Endothelial cell of hepatic sinusoid (primary cell): ENCODE measurements around the gene METTL4.
"Not testable (repeated sequence)": the region's sequence is repeated elsewhere in the genome, so short reads cannot be mapped to it uniquely, and the experiment has no call there.

ENCODE experiments used
- in situ Hi-C: cut with HindIII; loops from 2 replicates; pipeline ENCODE4 v1.10.0; 2017; ENCODE audit warnings: low sequenced_read_pairs

METTL4 gene

DNA sequence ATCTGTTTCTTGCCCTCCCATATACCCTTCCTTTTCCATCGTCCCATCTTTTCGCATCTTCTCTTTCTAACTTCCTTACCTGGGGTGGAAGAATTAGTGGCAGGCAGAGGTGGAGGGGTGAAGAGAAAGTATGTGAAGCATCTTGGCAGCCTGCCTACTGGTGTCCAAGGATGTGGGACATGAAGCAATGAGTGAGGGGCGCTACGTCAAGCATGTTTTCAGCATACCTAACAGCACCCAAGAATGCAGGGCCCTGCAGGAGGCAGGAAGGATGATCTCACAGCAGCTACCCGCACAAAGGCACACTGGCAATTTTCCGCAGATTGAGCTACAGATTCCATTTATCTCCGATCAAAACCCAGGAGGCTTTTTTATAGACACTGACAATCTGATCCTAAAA is 42.2 kb downstream of the METTL4 start:
- in situ Hi-C loops, result no loop called here

DNA sequence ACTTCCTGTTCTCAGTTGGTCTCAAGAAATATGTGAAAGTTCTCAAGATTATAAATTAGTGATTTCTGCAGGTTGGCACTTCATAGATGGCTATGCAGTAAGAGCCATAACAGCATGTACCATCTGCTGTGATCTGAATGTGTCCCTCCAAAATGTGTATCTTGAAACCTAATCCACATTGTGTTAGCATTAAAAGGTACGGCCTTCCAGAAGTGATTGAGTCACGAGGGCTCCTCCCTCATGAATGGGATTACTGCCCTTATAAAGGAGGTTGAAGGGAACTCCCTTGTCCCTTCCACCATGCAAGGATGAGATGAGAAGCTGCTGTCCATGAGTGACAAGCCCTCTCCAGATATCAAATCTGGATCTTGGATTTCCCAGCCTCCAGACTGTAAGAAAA is 45.0 kb downstream of the METTL4 start:
- in situ Hi-C loops, result no loop called here

DNA sequence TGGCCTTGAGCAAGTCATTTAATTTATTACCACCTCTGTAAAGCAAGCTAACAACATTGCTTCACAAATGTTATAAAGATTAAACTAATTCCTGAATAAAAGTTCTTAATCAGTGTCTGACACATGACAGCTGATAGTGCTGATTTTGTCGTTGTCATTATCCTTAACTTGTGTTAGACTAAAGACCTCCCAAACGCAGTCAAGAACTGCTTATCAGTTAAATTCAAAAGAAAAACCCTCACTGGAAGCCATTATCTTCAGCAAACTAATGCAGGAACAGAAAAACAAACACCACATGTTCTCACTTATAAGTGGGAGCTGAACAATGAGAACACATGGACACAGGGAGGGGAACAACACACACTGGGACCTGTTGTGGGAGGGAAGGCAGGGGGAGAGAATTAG is 46.5 kb downstream of the METTL4 start:
- in situ Hi-C loops, result not testable (repeated sequence)

DNA sequence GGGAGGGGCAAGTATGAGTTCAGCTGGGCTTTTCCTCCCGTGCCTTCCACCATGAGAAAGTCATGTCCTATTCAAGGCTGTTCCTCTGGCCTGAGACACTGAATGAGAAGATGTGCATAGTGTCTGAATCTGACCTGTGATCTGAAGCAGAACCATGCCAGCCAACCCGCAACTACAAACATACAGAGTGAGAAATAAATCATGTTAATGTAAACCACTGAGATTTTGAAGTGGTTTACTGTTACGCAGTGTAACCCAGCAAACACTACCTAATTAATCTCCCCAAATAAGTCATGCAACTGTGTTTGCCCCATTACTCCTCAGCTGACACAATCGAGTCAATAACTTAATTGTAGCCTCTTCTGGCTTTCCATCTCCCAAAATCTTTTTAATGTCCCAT is 49.2 kb downstream of the METTL4 start:
- in situ Hi-C loops, result no loop called here

DNA sequence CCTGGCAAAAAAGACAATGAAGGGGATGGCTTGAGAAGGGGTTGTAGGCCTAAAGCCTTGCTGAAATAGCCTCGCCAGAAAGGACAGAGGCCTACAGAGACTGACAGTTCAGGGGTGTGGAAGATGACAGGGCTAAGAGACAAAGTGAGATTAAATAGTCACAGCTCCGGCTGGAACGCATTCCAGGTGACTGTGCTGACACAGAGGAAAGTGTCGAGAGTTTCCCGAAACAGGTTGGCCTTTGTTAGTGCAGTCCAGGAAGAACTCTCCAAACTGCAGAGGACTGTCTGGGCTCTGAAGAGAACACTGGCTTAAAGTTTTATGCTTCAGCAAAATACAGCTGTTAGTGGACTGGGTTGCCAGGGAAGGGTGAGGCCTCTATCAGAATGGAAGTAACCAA is 52.8 kb downstream of the METTL4 start:
- in situ Hi-C loops, result no loop called here

DNA sequence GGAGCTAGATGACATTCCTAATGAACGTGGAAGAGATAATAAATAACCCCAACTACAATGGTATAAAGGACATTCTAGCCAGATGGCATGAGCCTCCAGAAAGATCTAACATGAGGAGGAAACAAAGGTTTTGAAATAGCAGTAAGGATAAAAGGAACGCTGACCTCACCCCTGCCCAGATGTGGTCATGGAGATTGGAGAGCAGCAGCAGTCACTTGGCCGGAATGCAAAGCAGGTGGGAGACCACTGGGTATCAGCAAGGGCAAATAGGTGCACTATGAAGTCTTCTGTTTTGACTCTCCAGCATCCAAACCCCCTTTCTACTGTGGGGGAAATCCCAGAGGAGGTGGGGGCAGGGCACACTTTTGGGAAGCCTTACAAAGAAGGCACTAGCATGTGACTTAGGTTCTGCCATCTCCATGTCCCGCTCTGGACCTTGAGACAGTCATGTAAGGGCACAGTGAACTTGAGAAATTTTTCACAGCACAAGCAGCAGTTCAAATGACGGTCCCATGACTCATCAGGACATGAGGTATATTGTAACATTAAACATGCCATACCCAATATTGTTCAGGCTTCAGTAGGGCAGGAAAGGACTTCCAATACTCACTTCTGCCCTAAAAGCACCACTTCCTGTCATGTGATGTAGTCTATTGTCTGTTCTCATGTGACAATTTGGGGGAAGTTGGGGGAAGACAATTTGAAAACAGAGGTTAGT is 55.2 kb downstream of the METTL4 start:
- in situ Hi-C loops, result no loop called here

DNA sequence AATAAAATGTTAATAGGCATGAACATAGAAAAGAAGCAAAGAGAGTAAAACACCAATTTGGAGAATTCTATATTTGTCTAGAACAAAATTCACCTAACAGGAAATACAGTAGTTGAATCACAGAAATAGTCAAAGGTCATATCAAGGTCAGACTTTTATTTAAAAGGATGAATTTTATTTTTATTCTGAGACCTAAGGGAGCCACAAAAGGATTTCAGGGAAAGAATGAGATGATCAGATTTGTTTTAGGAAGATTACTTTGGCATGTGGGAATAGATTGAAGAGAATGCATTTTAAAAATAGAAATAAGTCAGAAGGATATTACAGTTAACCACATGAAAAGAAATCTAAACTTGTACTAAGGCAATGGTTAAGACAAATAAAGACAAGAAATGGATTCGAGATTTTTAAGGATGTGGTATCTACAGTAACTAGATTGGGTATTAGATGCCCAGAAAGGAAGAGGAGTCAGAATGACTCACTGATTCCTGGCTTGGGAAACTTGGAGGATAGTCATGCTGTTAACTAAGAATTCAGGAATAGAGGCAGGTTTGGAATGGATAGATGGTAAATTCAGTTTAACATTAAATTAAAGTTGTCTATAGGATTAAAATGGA is 56.0 kb downstream of the METTL4 start:
- in situ Hi-C loops, result no loop called here

DNA sequence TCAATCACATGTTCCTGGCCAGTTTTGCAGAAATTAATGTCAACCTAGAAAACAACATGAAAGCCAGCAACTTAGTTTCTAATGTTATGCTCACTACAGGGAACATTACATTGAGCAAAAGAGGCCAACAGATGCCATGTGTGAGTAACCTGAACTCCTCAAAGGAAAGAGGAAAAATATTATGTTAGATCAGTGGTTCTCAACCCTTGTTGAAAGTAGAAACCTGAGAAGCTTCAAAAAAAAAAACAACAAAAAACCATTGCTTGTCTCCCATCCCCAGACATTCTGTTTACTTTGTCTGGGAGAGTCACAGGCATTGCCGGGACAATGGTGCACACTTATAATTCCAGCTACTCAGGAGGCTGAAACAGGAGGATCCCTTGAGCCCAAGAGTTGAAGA is 57.7 kb downstream of the METTL4 start:
- in situ Hi-C loops, result no loop called here

DNA sequence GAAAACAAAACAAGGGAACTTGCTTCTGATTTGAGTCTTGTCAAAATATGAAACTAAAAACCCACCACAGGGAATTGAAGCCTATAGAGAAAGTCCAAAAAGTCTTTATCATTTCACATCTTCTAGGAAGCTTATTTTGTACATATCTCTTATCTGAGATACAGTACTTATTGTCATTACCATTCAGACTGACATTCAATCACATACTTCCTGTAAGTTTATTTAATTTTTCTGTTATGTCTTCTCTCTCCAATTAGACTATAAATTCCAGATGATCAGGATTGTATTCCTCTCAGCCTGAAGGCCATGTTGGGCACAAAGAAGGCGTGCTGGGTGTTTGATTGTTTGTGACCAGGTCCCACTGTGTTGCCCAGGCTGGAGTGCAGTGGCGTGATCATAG is 59.2 kb downstream of the METTL4 start:
- in situ Hi-C loops, result no loop called here

DNA sequence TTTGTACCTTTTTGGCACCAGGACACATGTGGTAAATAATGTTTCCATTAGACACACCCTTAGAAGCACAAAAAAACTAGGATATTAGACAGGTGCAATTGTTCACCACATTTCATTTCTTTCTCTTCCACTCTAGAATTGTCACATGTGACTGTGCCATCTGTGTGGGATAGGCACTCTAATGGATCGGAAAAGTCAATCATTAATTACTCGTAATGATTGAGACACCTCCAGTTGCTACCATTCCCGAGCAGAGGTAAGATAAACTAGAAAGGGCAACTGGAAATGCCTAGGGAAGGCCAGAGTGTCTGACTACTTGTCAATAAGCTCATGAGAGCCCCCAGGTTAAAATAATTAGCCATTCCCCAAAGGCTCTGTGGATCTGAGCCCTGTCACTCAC is 59.9 kb downstream of the METTL4 start:
- in situ Hi-C loops, result no loop called here

DNA sequence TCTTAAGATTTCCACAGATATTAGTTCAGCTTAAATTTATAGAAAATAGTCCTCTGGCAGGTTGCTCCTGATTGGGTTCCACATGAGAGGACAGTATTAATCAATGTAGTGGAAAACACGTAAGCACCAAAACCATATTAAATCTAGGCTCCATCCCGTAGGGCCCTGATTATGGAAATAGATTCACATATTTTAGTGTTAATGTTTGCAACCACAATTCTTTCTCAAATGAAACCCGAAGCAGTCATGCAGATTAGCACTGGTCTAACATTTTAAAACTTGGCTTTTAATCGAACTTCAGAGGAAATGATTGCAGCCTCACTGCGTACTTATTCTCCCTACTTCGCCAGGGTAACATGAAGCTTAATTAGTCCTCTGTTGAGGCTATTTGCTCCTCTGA is 60.9 kb downstream of the METTL4 start:
- in situ Hi-C loops, result no loop called here

DNA sequence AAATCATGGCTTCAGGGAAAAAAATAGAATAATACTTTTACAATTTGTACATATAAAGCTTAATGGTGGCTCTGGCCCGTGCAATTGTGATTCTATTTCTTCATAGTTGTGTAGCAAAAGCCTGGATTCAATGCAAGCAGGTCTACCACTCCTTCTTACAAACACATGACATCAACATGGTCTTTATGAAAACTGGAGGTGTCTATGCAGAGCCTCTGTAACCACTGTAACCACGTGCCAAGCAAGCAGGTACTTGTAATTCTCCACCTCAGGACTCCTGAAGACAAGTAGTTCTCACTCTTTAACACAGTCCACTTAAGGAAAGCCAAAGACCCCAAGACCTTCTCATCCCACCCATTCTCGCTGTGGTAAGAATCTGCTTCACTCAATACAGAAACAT is 62.6 kb downstream of the METTL4 start:
- in situ Hi-C loops, result no loop called here

DNA sequence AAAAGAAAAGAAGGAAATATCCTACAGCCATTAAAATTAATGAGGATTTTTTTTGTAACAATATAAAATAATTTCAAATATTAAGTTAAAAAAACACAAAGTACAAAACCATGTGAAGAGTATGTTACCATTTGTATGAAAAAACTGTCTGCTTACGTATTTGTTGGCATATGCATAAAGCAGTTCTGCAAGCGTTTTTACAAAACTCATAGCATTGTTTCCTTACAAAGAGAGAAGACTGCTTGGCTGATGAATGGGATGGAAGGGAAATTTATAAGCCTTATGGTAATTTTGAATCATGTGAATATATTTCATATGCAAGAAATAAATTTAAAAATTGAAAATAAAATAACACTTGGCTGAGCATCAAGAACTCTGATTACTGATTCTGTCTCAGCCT is 63.1 kb downstream of the METTL4 start:
- in situ Hi-C loops, result no loop called here

DNA sequence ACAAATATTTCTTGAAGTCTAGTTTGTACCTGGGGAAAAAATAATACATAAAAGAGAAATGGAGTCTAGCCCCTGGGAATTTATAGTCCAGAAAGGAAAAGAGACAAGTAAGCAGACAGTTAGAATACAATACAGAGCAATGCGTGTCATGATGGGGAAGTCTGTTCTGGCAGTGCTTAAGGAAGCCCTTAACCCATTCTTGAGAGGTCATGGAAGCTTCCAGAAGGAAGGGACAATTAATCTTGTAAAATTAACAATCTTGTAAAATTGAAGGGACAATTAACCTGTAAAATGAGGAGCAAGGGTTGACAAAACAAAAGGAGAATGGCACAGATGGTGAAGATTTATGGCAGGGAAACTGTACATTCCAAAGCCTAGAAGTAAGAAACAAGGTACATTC is 66.7 kb downstream of the METTL4 start:
- in situ Hi-C loops, result no loop called here

DNA sequence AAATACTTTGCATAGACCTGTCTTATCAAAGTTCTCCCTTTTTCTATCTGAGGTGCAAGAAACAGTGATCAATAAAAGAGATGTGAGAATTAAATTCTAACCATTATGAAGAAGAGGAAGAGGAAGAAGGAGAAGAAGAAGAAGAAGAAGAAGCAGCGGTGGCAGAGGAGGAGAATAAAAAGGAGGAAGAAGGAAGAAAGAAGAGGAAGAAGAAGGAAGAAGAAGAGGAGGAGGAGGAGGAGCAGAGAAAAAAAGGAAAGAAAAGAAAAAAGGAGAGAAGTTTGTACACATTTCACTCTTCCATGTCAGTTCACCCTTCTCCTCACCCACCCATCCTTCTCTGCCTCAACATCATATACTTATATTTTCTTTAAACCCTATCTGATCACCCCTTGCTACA is 68.4 kb downstream of the METTL4 start:
- in situ Hi-C loops, result no loop called here

DNA sequence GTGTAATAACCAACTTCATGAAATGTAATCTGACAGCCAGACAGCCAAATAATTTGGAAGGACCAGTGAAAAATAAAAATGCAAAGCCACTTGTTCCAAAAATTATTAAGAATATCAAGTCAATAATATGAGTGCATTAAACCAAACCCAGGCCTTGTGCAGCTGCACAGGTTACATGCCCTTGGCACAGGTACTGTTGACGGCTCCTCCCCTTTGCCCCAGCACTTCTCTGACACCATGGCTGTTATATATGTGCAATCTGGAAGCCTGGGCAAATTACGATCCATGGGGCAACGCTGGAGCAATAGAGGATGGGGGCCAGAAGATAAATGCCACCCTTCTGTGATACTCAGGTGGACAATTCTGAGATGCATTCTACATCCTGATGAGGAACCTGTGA is 68.9 kb downstream of the METTL4 start:
- in situ Hi-C loops, result no loop called here

DNA sequence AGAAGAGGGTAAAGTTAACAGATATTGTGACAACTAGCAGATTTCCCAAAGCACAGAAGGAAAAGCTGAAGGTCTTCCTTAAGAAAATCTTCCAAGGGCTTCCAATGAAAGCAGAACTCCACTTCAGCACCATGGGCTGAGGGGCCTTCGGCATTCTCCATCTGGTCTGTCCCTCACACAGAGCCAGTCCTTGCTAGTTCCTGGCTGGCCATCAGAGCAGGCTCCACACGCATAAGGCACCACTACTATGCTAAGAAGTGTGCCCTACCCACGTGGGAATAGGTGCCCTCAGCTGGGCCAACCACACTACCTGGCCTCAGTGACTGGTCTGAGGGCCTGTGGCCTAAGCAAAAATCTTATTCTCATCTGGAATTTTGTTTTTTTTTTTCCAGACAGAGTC is 73.5 kb downstream of the METTL4 start:
- in situ Hi-C loops, result no loop called here

DNA sequence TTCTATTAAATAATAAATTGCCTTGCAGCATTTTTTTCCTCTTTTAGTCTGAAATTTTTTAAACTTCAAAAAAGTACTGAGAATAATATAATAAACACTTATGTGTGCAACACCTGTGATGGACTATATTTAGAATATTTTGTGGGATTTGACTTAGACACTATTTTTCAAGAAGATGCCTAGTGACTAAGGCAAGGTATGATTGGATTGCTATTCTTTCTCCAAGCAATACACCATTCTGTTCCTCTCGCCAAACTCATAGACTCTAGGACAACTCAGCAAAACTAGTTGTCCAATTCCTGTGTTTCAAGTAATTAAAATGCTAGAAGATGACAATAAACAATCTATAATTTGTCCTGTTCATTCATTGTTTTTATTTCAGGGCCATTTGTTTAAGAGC is 75.9 kb downstream of the METTL4 start:
- in situ Hi-C loops, result no loop called here

DNA sequence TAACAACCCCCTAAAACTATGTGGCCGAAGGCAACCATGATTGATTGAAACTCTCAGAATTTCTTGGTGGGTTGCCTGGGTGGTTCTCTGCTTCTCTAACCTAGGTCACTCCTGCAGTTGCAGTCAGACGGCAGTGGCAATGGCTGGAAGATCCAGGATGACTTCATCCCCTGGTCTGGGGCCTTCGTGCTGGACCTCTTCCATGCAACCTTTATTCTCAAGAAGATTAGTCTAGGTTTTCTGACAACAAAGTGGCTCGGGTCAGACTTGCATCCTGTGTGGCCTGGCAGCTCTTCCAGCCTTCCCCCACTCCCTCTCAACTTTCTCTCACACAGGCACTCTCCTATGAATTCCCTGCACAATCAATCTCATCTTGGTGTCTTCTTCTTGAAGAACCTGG is 76.4 kb downstream of the METTL4 start:
- in situ Hi-C loops, result no loop called here
